ENCODE results near the gene PRRC2A.

- TF ChIP-seq CTCF (IDR thresholded peaks at IDR 0.05) (no peak), POLR2AphosphoS5 (IDR thresholded peaks at IDR 0.05) (no peak), POLR2A (IDR thresholded peaks at IDR 0.05) (no peak)
Measured at GRCh38 chr6:31636698-31637596, 16.4 kb downstream of the PRRC2A start.
